ENCODE measurements around the gene EXTL2. TPM values are rescaled to one million over a fixed set of nuclear protein-coding genes. Genes with fewer than 3 reads are reported as not detected.

EXTL2 gene
- total and polyA plus RNA-seq, 9 of the 15 experiments (the other 6 are each of a cell fraction or from before 2014, with no cell fraction given) = 8.5 to 40.7 (median 26.0) TPM

DNA sequence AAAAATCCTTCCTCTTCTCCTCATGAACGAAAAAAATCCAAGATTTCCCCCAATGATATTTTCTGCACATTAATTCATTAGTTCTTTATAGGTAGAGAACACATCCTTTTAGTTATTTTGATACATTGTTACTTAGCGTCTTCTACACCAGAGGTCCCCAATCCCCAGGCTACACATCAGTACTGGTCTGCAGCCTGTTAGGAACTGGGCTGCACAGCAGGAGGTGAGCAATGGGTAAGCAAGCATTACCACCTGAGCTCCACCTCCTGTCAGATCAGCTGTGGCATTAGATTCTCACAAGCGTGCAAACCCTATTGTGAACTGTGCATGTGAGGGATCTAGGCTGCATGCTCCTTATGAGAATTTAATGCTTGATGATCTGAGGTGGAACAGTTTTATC lies 13.0 kb downstream of the EXTL2 start:
- Histone ChIP-seq H4K20me1 (replicated peaks; ENCODE audit: control insufficient read depth, insufficient read depth, low read length) (no peaks in the 10 kb centered on the region), H3K9me1 (ENCODE audit: control insufficient read depth, insufficient read depth, low read length) (no peaks in the 10 kb centered on the region), H3K36me3 (ENCODE audit: control insufficient read depth, insufficient read depth, low read length) (peaks cover 8% of the 10 kb centered on the region; the same call in 1 of the 3 replicates), H3K4me3 (no peak overlapping the region), H3K79me2 (ENCODE audit: control insufficient read depth, insufficient read depth, low read length) (no peaks in the 10 kb centered on the region), H3K27me3 (ENCODE audit: control insufficient read depth in 2 of 2, insufficient read depth in 2 of 2, low read length in 2 of 2) (no peaks in the 10 kb centered on the region), H2AFZ (ENCODE audit: low read depth, low read length) (no peak overlapping the region), H3K9me3 (replicated peaks; ENCODE audit: control insufficient read depth, insufficient read depth, low read depth, low read length) (no peaks in the 10 kb centered on the region), H3K9ac (ENCODE audit: insufficient read depth in 1 of 2, low read depth in 2 of 2, low read length in 2 of 2) (no peak overlapping the region), H3K27ac (ENCODE audit: extremely low read depth, low read depth, low read length) (no peak overlapping the region), H3K4me1 (replicated peaks in 1 of 2; ENCODE audit: control insufficient read depth in 2 of 2, insufficient read depth in 2 of 2, low read length in 2 of 2) (peaks cover 0 to 2% of the 10 kb centered on the region in 2 experiments; a peak in 1 of 5 replicates), H3K4me2 (ENCODE audit: insufficient read depth, low read length) (no peak overlapping the region)
- ChIA-PET POLR2A (no interaction called here), CTCF (ENCODE audit: low intra/inter-chr PET ratio) (no interaction called here)
- intact Hi-C loops (cut with micrococcal nuclease) (no loop called here), in situ Hi-C loops (cut with MboI) (no loop called here)
- TF ChIP-seq, protein P1, sequence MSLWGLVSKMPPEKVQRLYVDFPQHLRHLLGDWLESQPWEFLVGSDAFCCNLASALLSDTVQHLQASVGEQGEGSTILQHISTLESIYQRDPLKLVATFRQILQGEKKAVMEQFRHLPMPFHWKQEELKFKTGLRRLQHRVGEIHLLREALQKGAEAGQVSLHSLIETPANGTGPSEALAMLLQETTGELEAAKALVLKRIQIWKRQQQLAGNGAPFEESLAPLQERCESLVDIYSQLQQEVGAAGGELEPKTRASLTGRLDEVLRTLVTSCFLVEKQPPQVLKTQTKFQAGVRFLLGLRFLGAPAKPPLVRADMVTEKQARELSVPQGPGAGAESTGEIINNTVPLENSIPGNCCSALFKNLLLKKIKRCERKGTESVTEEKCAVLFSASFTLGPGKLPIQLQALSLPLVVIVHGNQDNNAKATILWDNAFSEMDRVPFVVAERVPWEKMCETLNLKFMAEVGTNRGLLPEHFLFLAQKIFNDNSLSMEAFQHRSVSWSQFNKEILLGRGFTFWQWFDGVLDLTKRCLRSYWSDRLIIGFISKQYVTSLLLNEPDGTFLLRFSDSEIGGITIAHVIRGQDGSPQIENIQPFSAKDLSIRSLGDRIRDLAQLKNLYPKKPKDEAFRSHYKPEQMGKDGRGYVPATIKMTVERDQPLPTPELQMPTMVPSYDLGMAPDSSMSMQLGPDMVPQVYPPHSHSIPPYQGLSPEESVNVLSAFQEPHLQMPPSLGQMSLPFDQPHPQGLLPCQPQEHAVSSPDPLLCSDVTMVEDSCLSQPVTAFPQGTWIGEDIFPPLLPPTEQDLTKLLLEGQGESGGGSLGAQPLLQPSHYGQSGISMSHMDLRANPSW (CRISPR knock-in tag; IDR thresholded peaks at IDR 0.05) = no peak
- TF ChIP-seq DEAF1 (CRISPR knock-in tag; IDR thresholded peaks at IDR 0.05) (no peak), MBD2 (IDR thresholded peaks at IDR 0.05; ENCODE audit: borderline replicate concordance, low read depth) (no peak), TFAM (CRISPR knock-in tag; conservative IDR thresholded peaks at IDR 0.05) (no peak), POLR2B (IDR thresholded peaks at IDR 0.05; ENCODE audit: low read depth, partially characterized antibody) (no peak), CBFA2T2 (conservative IDR thresholded peaks at IDR 0.05) (no peak), CXXC5 (CRISPR knock-in tag; IDR thresholded peaks at IDR 0.05) (no peak), GABPA (tag; conservative IDR thresholded peaks at IDR 0.05; ENCODE audit: low read depth) (no peak), NCOA6 (IDR thresholded peaks at IDR 0.05) (no peak), ZNF586 (CRISPR knock-in tag; conservative IDR thresholded peaks at IDR 0.05) (no peak), ZNF12 (CRISPR knock-in tag; IDR thresholded peaks at IDR 0.05) (no peak), MCM2 (IDR thresholded peaks at IDR 0.05; ENCODE audit: low read depth) (no peak)
- TF ChIP-seq, protein P2, sequence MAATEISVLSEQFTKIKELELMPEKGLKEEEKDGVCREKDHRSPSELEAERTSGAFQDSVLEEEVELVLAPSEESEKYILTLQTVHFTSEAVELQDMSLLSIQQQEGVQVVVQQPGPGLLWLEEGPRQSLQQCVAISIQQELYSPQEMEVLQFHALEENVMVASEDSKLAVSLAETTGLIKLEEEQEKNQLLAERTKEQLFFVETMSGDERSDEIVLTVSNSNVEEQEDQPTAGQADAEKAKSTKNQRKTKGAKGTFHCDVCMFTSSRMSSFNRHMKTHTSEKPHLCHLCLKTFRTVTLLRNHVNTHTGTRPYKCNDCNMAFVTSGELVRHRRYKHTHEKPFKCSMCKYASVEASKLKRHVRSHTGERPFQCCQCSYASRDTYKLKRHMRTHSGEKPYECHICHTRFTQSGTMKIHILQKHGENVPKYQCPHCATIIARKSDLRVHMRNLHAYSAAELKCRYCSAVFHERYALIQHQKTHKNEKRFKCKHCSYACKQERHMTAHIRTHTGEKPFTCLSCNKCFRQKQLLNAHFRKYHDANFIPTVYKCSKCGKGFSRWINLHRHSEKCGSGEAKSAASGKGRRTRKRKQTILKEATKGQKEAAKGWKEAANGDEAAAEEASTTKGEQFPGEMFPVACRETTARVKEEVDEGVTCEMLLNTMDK (IDR thresholded peaks at IDR 0.05; ENCODE audit: borderline replicate concordance, insufficient read depth, low read depth, low read length, poor library complexity, severe bottlenecking) = no peak
- DNase-seq (ENCODE audit: extremely low read depth in 1 of 4, low spot score in 3 of 4) = no peak
- no peak for FAIRE-seq
- 59% methylated on average over 3 of the region's 3 CpGs for WGBS (ENCODE audit: insufficient coverage, low coverage, missing lambda C conversion rate)
- no peak for ATAC-seq
- BruUV-seq (replicated peaks) = no TSS peak
